Astrocyte (in vitro differentiated cells and primary cell): ENCODE measurements around the gene ZNF629.
"Not testable (repeated sequence)": the region's sequence is repeated elsewhere in the genome, so short reads cannot be mapped to it uniquely, and the experiment has no call there.

ENCODE experiments used
- EZH2 ChIP-seq: IDR thresholded peaks from 2 replicates; pipeline ENCODE4 v1.6.1; 2012; ENCODE audit warnings: mild to moderate bottlenecking, low read length, inconsistent platforms; ENCODE audit not compliant: insufficient read depth
- TF ChIP-seq, protein P1 (sequence below): IDR thresholded peaks from 2 replicates; pipeline ENCODE4 v1.5.1; 2011; ENCODE audit warnings: low read depth, mild to moderate bottlenecking, inconsistent platforms, low read length, moderate library complexity; ENCODE audit not compliant: insufficient read depth

- TF ChIP-seq, protein P1, sequence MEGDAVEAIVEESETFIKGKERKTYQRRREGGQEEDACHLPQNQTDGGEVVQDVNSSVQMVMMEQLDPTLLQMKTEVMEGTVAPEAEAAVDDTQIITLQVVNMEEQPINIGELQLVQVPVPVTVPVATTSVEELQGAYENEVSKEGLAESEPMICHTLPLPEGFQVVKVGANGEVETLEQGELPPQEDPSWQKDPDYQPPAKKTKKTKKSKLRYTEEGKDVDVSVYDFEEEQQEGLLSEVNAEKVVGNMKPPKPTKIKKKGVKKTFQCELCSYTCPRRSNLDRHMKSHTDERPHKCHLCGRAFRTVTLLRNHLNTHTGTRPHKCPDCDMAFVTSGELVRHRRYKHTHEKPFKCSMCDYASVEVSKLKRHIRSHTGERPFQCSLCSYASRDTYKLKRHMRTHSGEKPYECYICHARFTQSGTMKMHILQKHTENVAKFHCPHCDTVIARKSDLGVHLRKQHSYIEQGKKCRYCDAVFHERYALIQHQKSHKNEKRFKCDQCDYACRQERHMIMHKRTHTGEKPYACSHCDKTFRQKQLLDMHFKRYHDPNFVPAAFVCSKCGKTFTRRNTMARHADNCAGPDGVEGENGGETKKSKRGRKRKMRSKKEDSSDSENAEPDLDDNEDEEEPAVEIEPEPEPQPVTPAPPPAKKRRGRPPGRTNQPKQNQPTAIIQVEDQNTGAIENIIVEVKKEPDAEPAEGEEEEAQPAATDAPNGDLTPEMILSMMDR, result not testable (repeated sequence)
- not testable (repeated sequence) for TF ChIP-seq EZH2
These were observed 22.7 kb upstream of the ZNF629 start for GRCh38 chr16:30809675-30810074.
